CD8-positive, alpha-beta memory T cell (primary cell): ENCODE measurements around the gene ADNP2. TPM values are rescaled to one million over a fixed set of nuclear protein-coding genes. Genes with fewer than 3 reads are reported as not detected.

Source experiments
- CTCF ChIA-PET: fragments of 350-600 bp; sonication (Branson Sonifier 250); formaldehyde crosslinking; loops from one replicate; lab custom pipeline; 2021; ENCODE audit warnings: antibody characterized with exemption; lab: Charles Lee
- POLR2A ChIA-PET: fragments of 350-600 bp; sonication (Branson Sonifier 250); formaldehyde crosslinking; loops from one replicate; lab custom pipeline; 2021; ENCODE audit warnings: antibody characterized with exemption; lab: Charles Lee
- DNase-seq, 5 donors: peaks; one replicate each; pipeline versions ENCODE4 v3.0.0 to v3.0.0-alpha.2; 2020 to 2022; ENCODE audit warnings: mixed read lengths in 1 of 5
- H3K27ac ChIP-seq: one replicate; pipeline ENCODE4 v1.7.0; 2013; ENCODE audit warnings: low read depth, mild to moderate bottlenecking, low read length, moderate library complexity
- H3K27me3 ChIP-seq: 2 replicates; pipeline ENCODE4 v1.7.0; 2013; ENCODE audit warnings: low read length, mild to moderate bottlenecking; ENCODE audit not compliant: insufficient read depth, poor library complexity, severe bottlenecking
- H3K36me3 ChIP-seq: 2 replicates; pipeline ENCODE4 v1.7.0; 2013; ENCODE audit warnings: mild to moderate bottlenecking, low read length, moderate library complexity; ENCODE audit not compliant: insufficient read depth
- H3K4me1 ChIP-seq: 2 replicates; pipeline ENCODE4 v1.7.0; 2013; ENCODE audit warnings: mild to moderate bottlenecking, low read length, moderate library complexity; ENCODE audit not compliant: insufficient read depth
- H3K4me3 ChIP-seq: 2 replicates; pipeline ENCODE4 v1.7.0; 2013; ENCODE audit warnings: mild to moderate bottlenecking, low read length
- H3K9me3 ChIP-seq: 2 replicates; pipeline ENCODE4 v1.7.0; 2013; ENCODE audit warnings: mild to moderate bottlenecking, low read length
- H3K27ac Mint-ChIP-seq, 8 donors: one replicate each; pipeline ENCODE4 v1.8.0; 2020 to 2021; ENCODE audit warnings: mixed read lengths in 8 of 8, mild to moderate bottlenecking in 6 of 8, inconsistent platforms in 3 of 8, moderate library complexity in 3 of 8
- H3K27me3 Mint-ChIP-seq, 2 donors: one replicate each; pipeline ENCODE4 v1.8.0; 2020 to 2021; ENCODE audit warnings: mixed read lengths in 2 of 2, mild to moderate bottlenecking in 1 of 2, moderate library complexity in 1 of 2
- H3K36me3 Mint-ChIP-seq, 3 donors: one replicate each; pipeline ENCODE4 v1.8.0; 2020 to 2021; ENCODE audit warnings: mixed read lengths in 3 of 3, inconsistent platforms in 1 of 3, mild to moderate bottlenecking in 1 of 3
- H3K4me1 Mint-ChIP-seq, 3 donors: one replicate each; pipeline ENCODE4 v1.8.0; 2020 to 2021; ENCODE audit warnings: mixed read lengths in 3 of 3, inconsistent platforms in 1 of 3, mild to moderate bottlenecking in 1 of 3
- H3K4me3 Mint-ChIP-seq, 7 donors: one replicate each; pipeline ENCODE4 v1.8.0; 2020 to 2021; ENCODE audit warnings: mixed read lengths in 7 of 7, mild to moderate bottlenecking in 6 of 7, moderate library complexity in 4 of 7, inconsistent platforms in 2 of 7
- H3K9me3 Mint-ChIP-seq, 5 donors: one replicate each; pipeline ENCODE4 v1.8.0; 2020 to 2022; ENCODE audit warnings: mixed read lengths in 5 of 5, mild to moderate bottlenecking in 3 of 5, moderate library complexity in 2 of 5, inconsistent platforms in 1 of 5
- polyA plus RNA-seq: library from polyadenylated mRNA; unstranded; fragments of 300-500 nt; fragmentation: Illumina TruSeq; gene quantifications from one replicate; pipeline ENCODE4 v1.2.3, GENCODE V29; 2021
- total RNA-seq, 2 experiments: library from RNA; stranded (reverse); gene quantifications; one replicate each; pipeline ENCODE4 v1.2.3, GENCODE V29; 2021

Gene ADNP2
- total and polyA plus RNA-seq, 3 experiments from 2014 or later = 9.8 to 18.9 (median 18.5) TPM

DNA sequence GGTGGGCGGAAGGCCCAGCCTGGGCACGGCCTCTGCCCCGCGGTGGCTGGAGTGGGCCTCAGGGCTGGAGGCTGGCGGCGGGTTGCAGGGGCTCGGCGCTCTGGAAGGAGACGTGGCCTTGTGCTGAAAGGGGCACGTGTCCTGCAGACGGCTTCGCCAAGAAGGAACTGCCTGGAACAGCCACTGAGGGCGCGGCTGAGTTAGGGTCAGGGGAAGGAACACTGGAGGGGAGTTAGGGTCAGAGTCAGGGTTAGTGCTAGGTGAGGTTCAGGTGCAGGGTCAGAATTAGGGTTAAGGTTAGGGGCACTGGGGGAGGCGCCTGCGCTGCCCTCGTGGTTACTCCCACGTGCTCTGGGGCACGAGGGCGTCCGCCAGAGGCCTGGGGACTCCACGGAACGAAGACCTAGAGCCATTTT, 933 bp upstream of the ADNP2 start:
- Histone ChIP-seq H3K9me3 (no peaks in the 10 kb centered on the region), H3K36me3 (no peaks in the 10 kb centered on the region), H3K4me3 (no peak overlapping the region), H3K4me1 (peaks cover 16% of the 10 kb centered on the region), H3K27ac (no peak overlapping the region), H3K27me3 (no peaks in the 10 kb centered on the region)
- H3K27me3 Mint-ChIP-seq = no peaks in the 10 kb centered on the region
- peak overlapping the region; percentile 72 to 98 (median 94) for H3K27ac Mint-ChIP-seq
- peak overlapping the region in 6 of 7 donors; percentile 75 to 90 (median 82) for H3K4me3 Mint-ChIP-seq
- no peaks in the 10 kb centered on the region for H3K9me3 Mint-ChIP-seq
- H3K4me1 Mint-ChIP-seq = peaks cover 33 to 54% (median 40%) of the 10 kb centered on the region in 3 donors
- CTCF ChIA-PET = interaction anchor here (1.7 kb wide), 1 partner anchor 51 kb away, joined by 3 read pairs; no protein-coding TSS in a partner anchor
- POLR2A ChIA-PET = interaction anchor here (1.3 kb wide), 1 partner anchor 74 kb away, joined by 5 read pairs; the partner anchor contains the start of gene RBFA
- peak in 3 of 5 donors; percentile 8 to 36 (median 16) for DNase-seq
- peaks cover 0 to 4% (median 2%) of the 10 kb centered on the region in 3 donors for H3K36me3 Mint-ChIP-seq

DNA sequence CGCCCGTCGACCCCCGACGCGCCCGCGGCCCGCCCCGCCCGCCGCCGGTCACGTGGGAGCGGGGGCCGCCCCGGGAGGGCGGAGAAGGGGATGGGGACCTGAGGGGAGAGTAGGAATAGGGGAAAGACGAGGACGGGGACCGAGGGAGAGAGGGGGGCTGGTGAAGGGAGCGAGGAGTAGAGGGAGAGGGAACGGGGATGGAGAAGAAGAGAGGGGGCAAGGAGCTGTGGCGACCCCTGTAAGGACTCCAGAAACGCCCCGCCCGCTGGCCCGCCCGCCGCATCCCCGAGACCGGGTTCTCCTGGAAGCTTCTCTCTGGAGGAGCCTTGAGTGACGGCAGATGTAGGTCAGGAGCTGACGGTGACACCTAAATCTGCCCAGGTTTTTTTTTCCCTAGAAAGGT, 615 bp downstream of the ADNP2 start:
- Histone ChIP-seq H3K9me3 (no peaks in the 10 kb centered on the region), H3K27me3 (no peaks in the 10 kb centered on the region), H3K36me3 (no peaks in the 10 kb centered on the region), H3K4me3 (peak overlapping the region; percentile 69), H3K4me1 (peaks cover 22% of the 10 kb centered on the region), H3K27ac (peak overlapping the region; percentile 34)
- Mint-ChIP-seq H3K4me1 (peaks cover 45 to 66% (median 50%) of the 10 kb centered on the region in 3 donors), H3K4me3 (peak overlapping the region; percentile 68 to 95 (median 86)), H3K27me3 (no peaks in the 10 kb centered on the region), H3K36me3 (peaks cover 0 to 4% (median 2%) of the 10 kb centered on the region in 3 donors), H3K9me3 (no peaks in the 10 kb centered on the region), H3K27ac (peak overlapping the region; percentile 25 to 97 (median 90))
- POLR2A ChIA-PET = interaction anchor here (0.8 kb wide), 1 partner anchor 76 kb away, joined by 3 read pairs; no protein-coding TSS in a partner anchor
- peak in 3 of 5 donors; percentile 11 to 65 (median 44) for DNase-seq
- CTCF ChIA-PET = interaction anchor here (1.7 kb wide), 1 partner anchor 49 kb away, joined by 3 read pairs; no protein-coding TSS in a partner anchor

DNA sequence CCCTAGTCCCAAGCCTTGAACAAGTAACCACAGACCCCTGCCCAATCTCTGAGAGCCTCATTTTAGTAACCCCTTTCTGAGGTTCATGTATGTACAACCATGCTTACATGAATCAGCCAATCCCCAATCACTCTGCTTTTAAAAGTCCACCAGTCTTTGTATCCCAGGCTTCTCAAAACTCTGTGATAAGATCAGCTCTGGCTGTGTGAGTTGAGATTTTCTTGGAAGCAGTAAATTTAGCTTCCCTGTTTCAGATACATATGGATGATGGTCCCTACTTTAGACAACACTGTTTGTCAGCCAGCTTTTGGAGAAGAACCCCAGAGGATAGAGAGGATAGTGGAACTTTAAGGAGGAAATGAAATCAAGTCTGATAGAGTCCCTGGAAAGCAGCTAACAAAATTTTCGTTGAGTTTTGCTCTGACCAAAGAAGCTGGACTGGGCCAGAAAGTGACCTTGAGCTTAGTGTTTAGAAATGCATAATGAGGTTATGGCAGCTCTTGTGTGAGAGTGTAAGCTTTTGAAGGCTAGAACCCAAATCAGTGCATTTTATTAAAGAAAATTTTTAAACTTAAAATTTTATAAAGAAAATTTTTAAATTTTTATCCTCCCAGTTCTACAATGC, 3.7 kb downstream of the ADNP2 start:
- H3K9me3 ChIP-seq = no peaks in the 10 kb centered on the region
- Mint-ChIP-seq H3K27me3 (no peaks in the 10 kb centered on the region), H3K4me3 (peak overlapping the region in 2 of 7 donors; percentile 23 to 38), H3K4me1 (peaks cover 48 to 76% (median 50%) of the 10 kb centered on the region in 3 donors), H3K36me3 (peaks cover 5 to 14% (median 6%) of the 10 kb centered on the region in 3 donors), H3K27ac (peak overlapping the region in 1 of 8 donors; percentile 66), H3K9me3 (no peaks in the 10 kb centered on the region)
- DNase-seq = no peak
- ChIA-PET CTCF (interaction anchor here (0.6 kb wide), 1 partner anchor 47 kb away, joined by 3 read pairs; no protein-coding TSS in a partner anchor), POLR2A (no interaction called here)
- H3K4me3 ChIP-seq = no peak overlapping the region
- no peaks in the 10 kb centered on the region for H3K36me3 ChIP-seq
- no peak overlapping the region for H3K27ac ChIP-seq
- H3K4me1 ChIP-seq = peaks cover 22% of the 10 kb centered on the region
- H3K27me3 ChIP-seq = no peaks in the 10 kb centered on the region

DNA sequence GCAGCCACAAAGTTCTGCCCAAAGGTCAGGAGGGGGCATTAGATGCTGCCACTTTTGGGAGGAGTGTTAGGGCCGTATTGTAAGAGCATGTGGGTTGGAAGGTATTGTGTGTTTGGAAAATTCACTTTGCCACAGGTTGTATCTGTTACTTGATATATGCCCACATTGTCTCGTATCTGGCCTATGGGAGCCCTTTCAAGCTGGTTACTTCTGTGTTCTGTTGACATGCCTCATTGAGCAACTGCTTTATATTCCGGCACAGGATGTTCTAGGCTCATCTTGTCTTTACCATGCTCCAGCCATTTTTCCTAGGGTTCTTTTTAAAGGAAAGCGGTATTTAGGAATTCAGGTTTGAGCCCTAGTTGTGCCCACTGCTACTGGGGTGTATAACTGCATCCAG, 6.0 kb downstream of the ADNP2 start:
- Histone ChIP-seq H3K4me1 (peaks cover 21% of the 10 kb centered on the region), H3K36me3 (peaks cover 9% of the 10 kb centered on the region), H3K4me3 (no peak overlapping the region), H3K27me3 (no peaks in the 10 kb centered on the region), H3K9me3 (no peaks in the 10 kb centered on the region), H3K27ac (no peak overlapping the region)
- Mint-ChIP-seq H3K27ac (peak overlapping the region in 1 of 8 donors; percentile 88), H3K4me1 (peaks cover 46 to 67% (median 49%) of the 10 kb centered on the region in 3 donors), H3K36me3 (peaks cover 11 to 33% (median 18%) of the 10 kb centered on the region in 3 donors), H3K27me3 (no peaks in the 10 kb centered on the region), H3K4me3 (no peak overlapping the region), H3K9me3 (no peaks in the 10 kb centered on the region)
- CTCF ChIA-PET = no interaction called here
- POLR2A ChIA-PET = no interaction called here
- DNase-seq = no peak

DNA sequence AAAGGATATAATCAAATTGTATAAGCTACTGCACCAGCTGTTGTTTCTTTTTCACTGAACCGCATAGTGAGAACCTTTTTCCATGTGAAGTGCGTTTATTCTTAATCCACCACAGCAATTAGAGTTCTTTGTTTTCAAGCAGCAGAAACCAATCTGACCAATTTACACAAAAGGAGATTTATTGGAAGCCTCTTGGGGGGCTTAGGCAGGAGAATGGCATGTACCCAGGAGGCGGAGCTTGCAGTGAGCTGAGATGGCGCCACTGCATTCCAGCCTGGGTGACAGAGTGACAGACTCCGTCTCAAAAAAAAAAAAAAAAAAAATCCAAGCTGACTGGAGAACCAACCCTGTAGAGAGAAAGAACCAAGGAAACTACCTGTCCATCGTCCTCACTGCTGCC, 10.0 kb downstream of the ADNP2 start:
- Mint-ChIP-seq H3K36me3 (peaks cover 15 to 58% (median 20%) of the 10 kb centered on the region in 3 donors), H3K27ac (no peak overlapping the region), H3K27me3 (no peaks in the 10 kb centered on the region), H3K9me3 (no peaks in the 10 kb centered on the region), H3K4me3 (no peak overlapping the region), H3K4me1 (peaks cover 30 to 59% (median 37%) of the 10 kb centered on the region in 3 donors)
- ChIA-PET POLR2A (no interaction called here), CTCF (no interaction called here)
- Histone ChIP-seq H3K36me3 (peaks cover 9% of the 10 kb centered on the region), H3K27me3 (no peaks in the 10 kb centered on the region), H3K27ac (no peak overlapping the region), H3K9me3 (no peaks in the 10 kb centered on the region), H3K4me3 (no peak overlapping the region), H3K4me1 (no peaks in the 10 kb centered on the region)
- no peak for DNase-seq

DNA sequence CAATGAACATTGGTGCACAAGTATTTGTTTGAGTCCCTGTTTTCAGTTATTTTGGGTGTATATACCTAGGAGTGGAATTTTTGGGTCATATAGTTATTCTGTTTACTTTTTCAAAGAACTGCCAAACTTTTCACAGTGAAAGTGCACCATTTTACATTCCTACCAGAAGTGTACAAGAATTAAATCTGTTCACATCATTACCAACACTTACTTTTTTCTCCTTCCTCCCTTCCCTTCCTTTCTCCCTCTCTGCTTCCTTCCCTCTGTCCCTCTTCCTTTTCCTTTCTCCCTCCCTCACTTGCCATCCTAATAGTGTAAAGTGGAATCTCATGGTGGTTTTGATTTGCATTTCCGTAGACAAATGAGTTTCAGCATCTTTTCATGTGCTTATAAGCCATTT, 11.9 kb downstream of the ADNP2 start:
- Mint-ChIP-seq H3K36me3 (peaks cover 15 to 60% (median 20%) of the 10 kb centered on the region in 3 donors), H3K27ac (peak overlapping the region in 1 of 8 donors; percentile 11), H3K9me3 (no peaks in the 10 kb centered on the region), H3K4me1 (peaks cover 29 to 51% (median 31%) of the 10 kb centered on the region in 3 donors), H3K4me3 (no peak overlapping the region), H3K27me3 (no peaks in the 10 kb centered on the region)
- H3K27me3 ChIP-seq = no peaks in the 10 kb centered on the region
- no peaks in the 10 kb centered on the region for H3K4me1 ChIP-seq
- no peak overlapping the region for H3K27ac ChIP-seq
- H3K36me3 ChIP-seq = peaks cover 9% of the 10 kb centered on the region
- H3K4me3 ChIP-seq = no peak overlapping the region
- CTCF ChIA-PET = no interaction called here
- no peak for DNase-seq
- no peaks in the 10 kb centered on the region for H3K9me3 ChIP-seq
- POLR2A ChIA-PET = no interaction called here

DNA sequence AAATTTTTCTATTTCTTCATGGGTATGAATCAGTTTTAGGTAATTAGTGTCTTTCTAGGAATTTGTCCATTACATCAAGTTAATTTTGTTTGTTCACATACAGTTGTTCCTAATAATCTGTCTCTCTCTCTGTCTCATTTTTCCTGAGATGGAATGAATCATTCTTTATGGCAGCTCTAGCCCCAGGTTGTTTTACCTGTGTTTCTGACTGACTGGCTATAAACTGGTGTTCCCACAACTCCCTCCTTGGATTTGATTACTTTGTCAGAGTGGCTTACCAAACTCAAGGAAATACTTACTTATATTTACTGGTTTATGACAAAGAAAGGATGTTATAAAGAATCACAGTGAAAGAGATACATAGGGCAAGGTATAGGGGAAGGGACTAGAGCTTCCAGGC, 15.1 kb downstream of the ADNP2 start:
- ChIA-PET POLR2A (no interaction called here), CTCF (no interaction called here)
- Mint-ChIP-seq H3K36me3 (peaks cover 7 to 53% (median 12%) of the 10 kb centered on the region in 3 donors), H3K9me3 (no peaks in the 10 kb centered on the region), H3K27ac (no peak overlapping the region), H3K27me3 (no peaks in the 10 kb centered on the region), H3K4me3 (no peak overlapping the region), H3K4me1 (peaks cover 35 to 53% (median 46%) of the 10 kb centered on the region in 3 donors)
- Histone ChIP-seq H3K36me3 (peaks cover 9% of the 10 kb centered on the region), H3K27ac (no peak overlapping the region), H3K27me3 (no peaks in the 10 kb centered on the region), H3K4me3 (no peak overlapping the region), H3K9me3 (no peaks in the 10 kb centered on the region), H3K4me1 (peaks cover 12% of the 10 kb centered on the region)
- DNase-seq = no peak

DNA sequence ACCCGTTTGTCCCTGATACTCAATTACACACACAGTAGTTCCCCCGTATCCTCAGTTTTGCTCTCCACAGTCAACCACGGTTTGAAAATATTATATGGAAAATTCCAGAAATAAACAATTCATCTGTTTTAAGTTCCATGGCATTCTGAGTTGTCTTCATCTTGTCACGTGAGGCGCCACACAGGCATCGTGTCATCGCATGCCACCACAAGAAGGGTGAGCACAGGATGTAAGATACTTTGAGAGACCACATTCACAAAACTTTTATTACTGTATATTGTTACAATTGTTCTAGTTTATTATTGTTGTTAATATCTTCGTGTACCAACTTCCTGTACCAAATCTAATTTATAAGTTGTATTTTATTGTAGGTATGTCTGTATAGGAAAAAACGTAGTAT, 17.7 kb downstream of the ADNP2 start:
- H3K4me3 ChIP-seq = no peak overlapping the region
- H3K27ac ChIP-seq = no peak overlapping the region
- H3K27me3 Mint-ChIP-seq = no peaks in the 10 kb centered on the region
- peak overlapping the region in 3 of 7 donors; percentile 7 to 14 (median 13) for H3K4me3 Mint-ChIP-seq
- H3K27ac Mint-ChIP-seq = peak overlapping the region in 6 of 8 donors; percentile 20 to 86 (median 80)
- CTCF ChIA-PET = no interaction called here
- POLR2A ChIA-PET = no interaction called here
- no peaks in the 10 kb centered on the region for H3K36me3 ChIP-seq
- no peaks in the 10 kb centered on the region for H3K9me3 Mint-ChIP-seq
- H3K9me3 ChIP-seq = no peaks in the 10 kb centered on the region
- H3K36me3 Mint-ChIP-seq = peaks cover 0 to 49% (median 9%) of the 10 kb centered on the region in 3 donors
- no peaks in the 10 kb centered on the region for H3K27me3 ChIP-seq
- H3K4me1 ChIP-seq = peaks cover 16% of the 10 kb centered on the region
- DNase-seq = peak in 1 of 5 donors; percentile 63
- H3K4me1 Mint-ChIP-seq = peaks cover 43 to 67% (median 57%) of the 10 kb centered on the region in 3 donors
